Mesenteric fat pad (tissue), 1 donor: ENCODE results near the gene ZNF439. TPM values are rescaled to one million over a fixed set of nuclear protein-coding genes. Genes with fewer than 3 reads are reported as not detected.
"Not testable (repeated sequence)": the region's sequence is repeated elsewhere in the genome, so short reads cannot be mapped to it uniquely, and the experiment has no call there.

Source experiments
- DNase-seq: peaks from one replicate; pipeline ENCODE4 v3.0.0-alpha.2; 2020; ENCODE audit warnings: low spot score
- total RNA-seq: library from RNA; stranded (reverse); fragmentation: NEBNext Ultra II Directional; extraction: Animal tissue kit (Norgen Biotek cat#: 25700); gene quantifications from one replicate; pipeline ENCODE4 v1.2.1, GENCODE V29; 2021
- donor health status: DM: yes; HTN: yes; CAD: no.

ZNF439 gene
- total RNA-seq, 1 donor from 2014 or later, result 2.3 TPM

- not testable (repeated sequence) for DNase-seq
Measured at GRCh38 chr19:11867766-11868165, 19.2 kb downstream of the ZNF439 start.

GRCh38 chr19:11868188-11868587 lies 19.7 kb downstream of the ZNF439 start:
- DNase-seq, result no peak

- DNase-seq, result no peak
Measured at GRCh38 chr19:11872624-11873023, 24.1 kb downstream of the ZNF439 start.

- no peak for DNase-seq
Measured at GRCh38 chr19:11873762-11874161, 25.2 kb downstream of the ZNF439 start.

- DNase-seq, result not testable (repeated sequence)
Measured at GRCh38 chr19:11879687-11880266, 31.3 kb downstream of the ZNF439 start.

GRCh38 chr19:11880598-11880997 lies 32.1 kb downstream of the ZNF439 start:
- no peak for DNase-seq

- DNase-seq, result no peak
Measured at GRCh38 chr19:11881151-11881800, 32.8 kb downstream of the ZNF439 start.

GRCh38 chr19:11882606-11883005 lies 34.1 kb downstream of the ZNF439 start:
- no peak for DNase-seq

- no peak for DNase-seq
Measured at GRCh38 chr19:11887234-11887610, 38.7 kb downstream of the ZNF439 start.

- DNase-seq, result peak; percentile 92
Measured at GRCh38 chr19:11887611-11888531, 39.3 kb downstream of the ZNF439 start, which contains the start of gene ZNF69. TSS of gene ZNF69 (plus strand) at chr19:11887782. CDS start at chr19:11887924, 142 bp downstream.

GRCh38 chr19:11889901-11890300 lies 41.4 kb downstream of the ZNF439 start:
- DNase-seq, result not testable (repeated sequence)

- no peak for DNase-seq
Measured at GRCh38 chr19:11890634-11891033, 42.1 kb downstream of the ZNF439 start.

- no peak for DNase-seq
Measured at GRCh38 chr19:11894851-11895250, 46.3 kb downstream of the ZNF439 start.

GRCh38 chr19:11902228-11902627 lies 53.7 kb downstream of the ZNF439 start:
- DNase-seq, result no peak

- no peak for DNase-seq
Measured at GRCh38 chr19:11905928-11906327, 57.4 kb downstream of the ZNF439 start.

GRCh38 chr19:11911937-11912336 lies 63.4 kb downstream of the ZNF439 start:
- DNase-seq, result not testable (repeated sequence)

- not testable (repeated sequence) for DNase-seq
Measured at GRCh38 chr19:11914417-11915051, 66.0 kb downstream of the ZNF439 start.
